Prostate gland (tissue), 2 donors: ENCODE results near the gene CT55. TPM values are rescaled to one million over a fixed set of nuclear protein-coding genes. Genes with fewer than 3 reads are reported as not detected.

Source experiments
- DNase-seq: peaks from one replicate; pipeline ENCODE4 v3.0.0-alpha.2; 2019; ENCODE audit warnings: low spot score
- H3K27ac ChIP-seq, 2 donors: fragments of 200-600 bp; sonication (generic); 2 replicates each; pipeline ENCODE4 v1.5.1; 2017 to 2019
- H3K27me3 ChIP-seq: fragments of 200-600 bp; sonication (generic); replicated peaks from 2 replicates; pipeline ENCODE4 v1.5.1; 2019; ENCODE audit not compliant: insufficient read depth
- H3K36me3 ChIP-seq, 2 donors: fragments of 200-600 bp; sonication (generic); 1 replicate in 1 of 2; 2 replicates in 1 of 2; pipeline versions ENCODE4 v1.5.1 to v1.8.1; 2017 to 2019
- H3K4me1 ChIP-seq: fragments of 200-600 bp; sonication (generic); replicated peaks from 2 replicates; pipeline ENCODE4 v1.5.1; 2019
- H3K4me3 ChIP-seq, 2 donors: fragments of 200-600 bp; sonication (generic); 2 replicates each; pipeline ENCODE4 v1.5.1; 2017 to 2019
- H3K9me3 ChIP-seq: fragments of 200-600 bp; sonication (generic); 2 replicates; pipeline ENCODE4 v1.5.1; 2017
- POLR2A ChIP-seq: fragments of 450-650 bp; IDR thresholded peaks from one replicate; pipeline ENCODE4 v1.6.1; 2016; ENCODE audit warnings: antibody characterized with exemption, mild to moderate bottlenecking
- POLR2AphosphoS5 ChIP-seq: sonication (generic); formaldehyde crosslinking; IDR thresholded peaks from one replicate; pipeline ENCODE4 v1.6.1; 2017; ENCODE audit warnings: antibody characterized with exemption
- WGBS: methylation state at CpG from one replicate; pipeline ENCODE4 v1.1.5; 2018; 5-methylcytosine and 5-hydroxymethylcytosine counted together
- intact Hi-C: fragments of 100-400 bp; cut with DNase I; formaldehyde crosslinking; loops from one replicate; pipeline ENCODE4 v1.14.2; 2022
- total RNA-seq, 2 donors: library from RNA; depleted of rRNA; stranded (reverse); fragments of >200 nt; gene quantifications; one replicate each; pipeline ENCODE4 v1.1.0, GENCODE V29; 2016
- TF ChIP-seq, protein P1 (sequence below), 4 experiments: fragments of 200-600 bp in 2 of 4; fragments of 450-650 bp in 2 of 4; sonication (generic) in 2 of 4; IDR thresholded peaks; 1 replicate in 3 of 4; 2 replicates in 1 of 4; pipeline ENCODE4 v1.5.1; 2016 to 2019; ENCODE audit warnings: antibody characterized with exemption in 4 of 4, mild to moderate bottlenecking in 2 of 4, moderate library complexity in 2 of 4

CT55 gene
- total RNA-seq, 2 donors from 2014 or later, result 2.5 TPM; not detected in 1

DNA sequence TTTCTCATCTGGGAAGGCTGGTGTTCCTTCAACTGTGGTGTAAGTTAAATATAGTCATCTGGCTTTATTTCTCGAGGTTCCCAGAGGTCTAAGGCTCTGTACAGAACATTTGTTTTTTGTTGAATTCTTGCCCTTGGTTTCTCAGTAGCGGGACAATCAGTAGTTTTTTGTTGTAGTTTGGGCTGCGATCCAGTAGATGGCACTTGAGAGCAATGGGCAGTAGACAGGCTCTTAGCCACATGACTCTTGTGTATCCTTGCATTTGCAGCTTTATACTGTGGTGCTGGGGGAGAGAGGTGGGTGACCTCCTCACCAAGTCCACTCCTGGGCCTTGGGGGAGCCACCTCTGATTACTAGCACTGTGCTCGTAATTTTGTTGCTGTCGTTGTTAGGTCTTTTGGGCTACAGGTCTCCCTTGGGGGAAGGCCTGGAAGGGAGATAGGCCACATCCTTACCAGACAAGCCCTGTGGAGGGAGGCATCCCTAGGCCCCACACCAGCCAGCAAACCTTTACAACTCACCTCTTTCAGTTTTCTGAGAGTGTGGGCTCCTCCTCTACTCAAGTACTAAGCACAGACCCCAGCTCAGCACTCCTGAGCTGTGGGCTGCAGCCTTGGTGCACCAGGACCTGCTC lies 59.0 kb downstream of the CT55 start:
- Histone ChIP-seq H3K27me3 (no peaks in the 10 kb centered on the region), H3K4me1 (no peaks in the 10 kb centered on the region), H3K9me3 (no peaks in the 10 kb centered on the region), H3K27ac (no peak overlapping the region), H3K4me3 (no peak overlapping the region), H3K36me3 (no peaks in the 10 kb centered on the region)
- peak; percentile 25 for TF ChIP-seq POLR2AphosphoS5
- TF ChIP-seq, protein P1, sequence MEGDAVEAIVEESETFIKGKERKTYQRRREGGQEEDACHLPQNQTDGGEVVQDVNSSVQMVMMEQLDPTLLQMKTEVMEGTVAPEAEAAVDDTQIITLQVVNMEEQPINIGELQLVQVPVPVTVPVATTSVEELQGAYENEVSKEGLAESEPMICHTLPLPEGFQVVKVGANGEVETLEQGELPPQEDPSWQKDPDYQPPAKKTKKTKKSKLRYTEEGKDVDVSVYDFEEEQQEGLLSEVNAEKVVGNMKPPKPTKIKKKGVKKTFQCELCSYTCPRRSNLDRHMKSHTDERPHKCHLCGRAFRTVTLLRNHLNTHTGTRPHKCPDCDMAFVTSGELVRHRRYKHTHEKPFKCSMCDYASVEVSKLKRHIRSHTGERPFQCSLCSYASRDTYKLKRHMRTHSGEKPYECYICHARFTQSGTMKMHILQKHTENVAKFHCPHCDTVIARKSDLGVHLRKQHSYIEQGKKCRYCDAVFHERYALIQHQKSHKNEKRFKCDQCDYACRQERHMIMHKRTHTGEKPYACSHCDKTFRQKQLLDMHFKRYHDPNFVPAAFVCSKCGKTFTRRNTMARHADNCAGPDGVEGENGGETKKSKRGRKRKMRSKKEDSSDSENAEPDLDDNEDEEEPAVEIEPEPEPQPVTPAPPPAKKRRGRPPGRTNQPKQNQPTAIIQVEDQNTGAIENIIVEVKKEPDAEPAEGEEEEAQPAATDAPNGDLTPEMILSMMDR (IDR thresholded peaks at IDR 0.05), result peak in 3 of 4 experiments; percentile 36 to 45 (median 37)
- TF ChIP-seq POLR2A, result no peak
- DNase-seq, result no peak
- intact Hi-C loops, result no loop called here
- WGBS, result 11% methylated on average over 3 of the region's 5 CpGs

DNA sequence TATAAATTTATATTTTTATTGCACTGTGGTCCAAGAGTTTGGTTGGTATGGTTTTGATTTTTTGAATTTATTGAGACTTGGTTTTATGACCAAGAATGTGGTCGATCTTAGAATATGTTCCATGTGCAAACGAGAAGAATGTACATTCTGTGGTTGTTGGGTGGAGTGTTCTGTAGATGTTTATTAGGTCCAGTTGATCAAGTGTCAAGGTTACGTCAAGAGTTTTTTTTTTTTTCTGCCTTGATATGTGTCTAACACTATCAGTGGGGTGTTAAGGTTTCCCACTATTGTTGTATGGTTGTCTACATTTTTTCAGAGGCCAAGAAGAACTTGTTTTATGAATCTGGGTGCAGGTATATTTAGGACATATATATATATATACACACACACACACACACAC lies 61.6 kb downstream of the CT55 start:
- DNase-seq, result no peak
- 88% methylated on average over 3 of the region's 3 CpGs for WGBS
- no peak overlapping the region for H3K27ac ChIP-seq
- no peaks in the 10 kb centered on the region for H3K27me3 ChIP-seq
- intact Hi-C loops, result no loop called here
- TF ChIP-seq, protein P1 (IDR thresholded peaks at IDR 0.05), result no peak
- TF ChIP-seq POLR2AphosphoS5 (no peak), POLR2A (no peak)
- H3K9me3 ChIP-seq, result no peaks in the 10 kb centered on the region
- no peaks in the 10 kb centered on the region for H3K36me3 ChIP-seq
- no peaks in the 10 kb centered on the region for H3K4me1 ChIP-seq
- H3K4me3 ChIP-seq, result no peak overlapping the region

Other genes starting within 250 kb of the CT55 start
- 10 to 100 TPM in 1 of 2 donors, 1 to 10 TPM in 1; 5.0 to 49.8 TPM for gene SMIM10, start 180.4 kb downstream of the CT55 start, total RNA-seq
- 10 to 100 TPM; 14.1 to 19.8 TPM for gene RTL8B, start 148.9 kb downstream of the CT55 start, total RNA-seq
- gene RTL8C, start 139.0 kb downstream of the CT55 start, total RNA-seq, result 100 to 1,000 TPM in 1 of 2 donors, 10 to 100 TPM in 1; 92.4 to 147 TPM
- 10 to 100 TPM; 44.9 to 55.3 TPM for gene RTL8A, start 119.3 kb downstream of the CT55 start, total RNA-seq
- gene SMIM10L2B, start 72.7 kb downstream of the CT55 start, total RNA-seq, result 10 to 100 TPM in 1 of 2 donors, 1 to 10 TPM in 1; 3.6 to 18.5 TPM
- not detected for gene ETDB, start 50.9 kb downstream of the CT55 start, total RNA-seq
- not detected for gene ETDA, start 80.7 kb upstream of the CT55 start, total RNA-seq
- not detected for gene ETDC, start 138.1 kb upstream of the CT55 start, total RNA-seq
- 10 to 100 TPM; 11.2 TPM for gene ZNF75D, start 172.7 kb upstream of the CT55 start, total RNA-seq
- gene ZNF449, start 173.4 kb upstream of the CT55 start, total RNA-seq, result 1 to 10 TPM; 4.2 to 8.4 TPM